SK-N-SH (cell line): ENCODE data around the gene ACAD11. TPM values are rescaled to one million over a fixed set of nuclear protein-coding genes. Genes with fewer than 3 reads are reported as not detected.
"Not testable (repeated sequence)": the region's sequence is repeated elsewhere in the genome, so short reads cannot be mapped to it uniquely, and the experiment has no call there.

Source experiments
- CTCF ChIA-PET: fragments of 300-600, 350-600 bp; formaldehyde crosslinking; extraction: SDS; loops from one replicate; lab custom pipeline; 2021; lab: Yijun Ruan, JAX
- POLR2A ChIA-PET: fragments of 350-600 bp; sonication (Branson Sonifier 250); formaldehyde crosslinking; extraction: SDS; loops from one replicate; lab custom pipeline; 2020; ENCODE audit warnings: antibody characterized with exemption, inconsistent platforms; lab: Yijun Ruan, JAX
- DNase-seq: peaks from one replicate; pipeline ENCODE4 v3.0.0; 2012
- H2AFZ ChIP-seq: fragments of 200-600 bp; sonication (generic); 2 replicates; pipeline ENCODE4 v1.8.1; 2016; ENCODE audit warnings: antibody characterized with exemption, mild to moderate bottlenecking, low read depth
- H3F3A ChIP-seq: fragments of 200-600 bp; sonication (generic); replicated peaks from 2 replicates; pipeline ENCODE3; 2016; ENCODE audit warnings: antibody characterized with exemption, mild to moderate bottlenecking; ENCODE audit not compliant: insufficient read depth
- H3K27ac ChIP-seq, 2 experiments: fragments of 200-500 bp in 1 of 2; fragments of 200-600 bp in 1 of 2; sonication (Bioruptor generic) in 1 of 2; sonication (generic), shearing (Covaris generic) in 1 of 2; 2 replicates each; pipeline versions ENCODE4 v1.5.1 to v1.6.1; 2014 to 2016; ENCODE audit warnings: low read depth in 2 of 2, inconsistent platforms in 1 of 2, low read length in 1 of 2, mild to moderate bottlenecking in 1 of 2, mixed read lengths in 1 of 2
- H3K27me3 ChIP-seq: fragments of 200-600 bp; sonication (generic), shearing (Covaris generic); 2 replicates; pipeline ENCODE4 v1.6.1; 2016; ENCODE audit warnings: mixed run types; ENCODE audit not compliant: insufficient read depth
- H3K36me3 ChIP-seq, 2 experiments: fragments of 200-500 bp in 1 of 2; fragments of 200-600 bp in 1 of 2; sonication (Bioruptor generic) in 1 of 2; sonication (generic) in 1 of 2; replicated peaks in 1 of 2; 2 replicates each; pipeline versions ENCODE3 to v1.5.1; 2014 to 2016; ENCODE audit warnings: low read length in 1 of 2, mild to moderate bottlenecking in 1 of 2; ENCODE audit not compliant: insufficient read depth in 2 of 2, control insufficient read depth in 1 of 2
- H3K4me1 ChIP-seq, 2 experiments: fragments of 200-500 bp in 1 of 2; fragments of 200-600 bp in 1 of 2; sonication (Bioruptor generic) in 1 of 2; sonication (generic), shearing (Covaris generic) in 1 of 2; 2 replicates each; pipeline versions ENCODE4 v1.5.1 to v1.6.1; 2014 to 2016; ENCODE audit warnings: low read depth in 1 of 2, low read length in 1 of 2, mixed run types in 1 of 2; ENCODE audit not compliant: insufficient read depth in 2 of 2, control insufficient read depth in 1 of 2
- H3K4me2 ChIP-seq: fragments of 200-600 bp; sonication (generic), shearing (Covaris generic); 2 replicates; pipeline ENCODE4 v1.6.1; 2017; ENCODE audit warnings: mixed run types
- H3K4me3 ChIP-seq, 2 experiments: fragments of 200-500 bp in 1 of 2; fragments of 200-600 bp in 1 of 2; sonication (Bioruptor generic) in 1 of 2; sonication (generic), shearing (Covaris generic) in 1 of 2; 2 replicates each; pipeline versions ENCODE4 v1.5.1 to v1.8.1; 2014 to 2016; ENCODE audit warnings: low read depth in 2 of 2, inconsistent platforms in 1 of 2, low read length in 1 of 2, mild to moderate bottlenecking in 1 of 2, mixed read lengths in 1 of 2, moderate library complexity in 1 of 2
- H3K79me2 ChIP-seq: fragments of 200-600 bp; sonication (generic); 2 replicates; pipeline ENCODE4 v1.8.1; 2017; ENCODE audit warnings: mild to moderate bottlenecking; ENCODE audit not compliant: insufficient read depth
- H3K9ac ChIP-seq: fragments of 200-600 bp; sonication (generic); 2 replicates; pipeline ENCODE4 v1.6.1; 2017; ENCODE audit warnings: mixed run types
- H3K9me2 ChIP-seq: fragments of 200-600 bp; sonication (generic); 2 replicates; pipeline ENCODE4 v1.6.1; 2017; ENCODE audit warnings: mixed run types
- H3K9me3 ChIP-seq: fragments of 200-600 bp; sonication (generic); 2 replicates; pipeline ENCODE4 v1.6.1; 2017; ENCODE audit warnings: mixed run types, mild to moderate bottlenecking, moderate library complexity
- H4K20me1 ChIP-seq: fragments of 200-600 bp; sonication (generic); 2 replicates; pipeline ENCODE4 v1.6.1; 2017; ENCODE audit warnings: mild to moderate bottlenecking, mixed run types; ENCODE audit not compliant: insufficient read depth
- CHD2 ChIP-seq: fragments of 150-350 bp; IDR thresholded peaks from 2 replicates; pipeline ENCODE4 v1.6.1; 2018; ENCODE audit warnings: low read length; ENCODE audit not compliant: partially characterized antibody
- ELF1 ChIP-seq: IDR thresholded peaks from 2 replicates; pipeline ENCODE4 v1.4.0; 2012
- EZH2phosphoT487 ChIP-seq: fragments of 200-600 bp; sonication (generic); IDR thresholded peaks from 2 replicates; pipeline ENCODE4 v1.6.1; 2017; ENCODE audit warnings: low read depth, mixed run types, mild to moderate bottlenecking, antibody characterized with exemption, moderate library complexity, borderline replicate concordance
- FOXJ3 ChIP-seq: sonication (generic); formaldehyde crosslinking; IDR thresholded peaks from 2 replicates; pipeline ENCODE4 v1.5.1; 2020; ENCODE audit warnings: mild to moderate bottlenecking, missing genetic modification reagents
- GABPA ChIP-seq: IDR thresholded peaks from 2 replicates; pipeline ENCODE4 v1.4.0; 2012; ENCODE audit warnings: low read depth, mild to moderate bottlenecking
- GATA2 ChIP-seq: sonication (generic); formaldehyde crosslinking; IDR thresholded peaks from 2 replicates; pipeline ENCODE4 v1.5.0; 2020; ENCODE audit warnings: mild to moderate bottlenecking, missing genetic modification reagents
- IRF3 ChIP-seq: fragments of 150-350 bp; IDR thresholded peaks from 2 replicates; pipeline ENCODE4 v1.6.1; 2016; ENCODE audit warnings: mild to moderate bottlenecking, low read depth, low read length
- MEF2A ChIP-seq: IDR thresholded peaks from 2 replicates; pipeline ENCODE4 v1.4.0; 2012; ENCODE audit warnings: low read depth, borderline replicate concordance
- MXI1 ChIP-seq: IDR thresholded peaks from 2 replicates; pipeline ENCODE4 v1.6.1; 2012; ENCODE audit warnings: mild to moderate bottlenecking, low read depth, low read length, improper control_type of control experiment
- NFIC ChIP-seq: IDR thresholded peaks from 2 replicates; pipeline ENCODE4 v1.4.0; 2012; ENCODE audit warnings: borderline replicate concordance
- POLR2AphosphoS5 ChIP-seq: IDR thresholded peaks from 2 replicates; pipeline ENCODE4 v1.6.1; 2012; ENCODE audit warnings: low read depth, low read length
- RCOR1 ChIP-seq: fragments of 150-350 bp; IDR thresholded peaks from 2 replicates; pipeline ENCODE4 v1.6.1; 2017; ENCODE audit warnings: antibody characterized with exemption, low read length
- RFX5 ChIP-seq: IDR thresholded peaks from 2 replicates; pipeline ENCODE4 v1.6.1; 2012; ENCODE audit warnings: mild to moderate bottlenecking, improper control_type of control experiment, low read length
- RXRA ChIP-seq: IDR thresholded peaks from 2 replicates; pipeline ENCODE4 v1.4.0; 2012; ENCODE audit warnings: low read depth, mild to moderate bottlenecking, borderline replicate concordance
- SMC3 ChIP-seq: IDR thresholded peaks from 2 replicates; pipeline ENCODE4 v1.6.1; 2012; ENCODE audit warnings: low read depth, low read length, improper control_type of control experiment
- TAF1 ChIP-seq: IDR thresholded peaks from 2 replicates; pipeline ENCODE4 v1.6.1; 2012; ENCODE audit warnings: low read depth, mild to moderate bottlenecking, low read length, moderate library complexity, borderline replicate concordance
- TEAD4 ChIP-seq: IDR thresholded peaks from 2 replicates; pipeline ENCODE4 v1.4.0; 2012; ENCODE audit warnings: mild to moderate bottlenecking, borderline replicate concordance; ENCODE audit not compliant: insufficient read depth
- WGBS: methylation state at CpG from one replicate; pipeline ENCODE4 v1.1.6; 2017; ENCODE audit warnings: low lambda C conversion rate; 5-methylcytosine and 5-hydroxymethylcytosine counted together
- polyA plus RNA-seq, 3 experiments: library from polyadenylated mRNA; depleted of rRNA; stranded (reverse); fragments of >200 nt; gene quantifications; 2 replicates each; pipeline ENCODE4 v1.2.3, GENCODE V29; 2012
- TF ChIP-seq, protein P1 (sequence below): IDR thresholded peaks from 2 replicates; pipeline ENCODE4; 2012

ACAD11 gene
- polyA plus RNA-seq, 1 of the 3 experiments (the other 2 are of a cell fraction) = 16.3 TPM

- CTCF ChIA-PET = interaction anchor here (1.1 kb wide), 1 partner anchor 25 kb away, joined by 3 read pairs; no protein-coding TSS in a partner anchor
- Histone ChIP-seq H3K9me3 (no peaks in the 10 kb centered on the region), H4K20me1 (no peaks in the 10 kb centered on the region), H3K9ac (no peak overlapping the region), H2AFZ (no peak overlapping the region), H3K27ac (no peak overlapping the region), H3K4me2 (no peak overlapping the region), H3F3A (no peaks in the 10 kb centered on the region), H3K36me3 (peaks cover 7 to 10% of the 10 kb centered on the region in 2 experiments), H3K4me1 (peaks cover 0 to 5% of the 10 kb centered on the region in 2 experiments; a peak in 1 of 4 replicates), H3K27me3 (no peaks in the 10 kb centered on the region), H3K79me2 (no peaks in the 10 kb centered on the region), H3K4me3 (no peak overlapping the region), H3K9me2 (no peaks in the 10 kb centered on the region)
- 88% methylated on average over 3 of the region's 4 CpGs for WGBS
- TF ChIP-seq IRF3 = no peak
- TF ChIP-seq TEAD4 = no peak
- TF ChIP-seq MEF2A = no peak
- no peak for TF ChIP-seq MXI1
- no peak for TF ChIP-seq EZH2phosphoT487
- TF ChIP-seq ELF1 = no peak
- TF ChIP-seq TAF1 = no peak
- no peak for TF ChIP-seq RFX5
- TF ChIP-seq, protein P1, sequence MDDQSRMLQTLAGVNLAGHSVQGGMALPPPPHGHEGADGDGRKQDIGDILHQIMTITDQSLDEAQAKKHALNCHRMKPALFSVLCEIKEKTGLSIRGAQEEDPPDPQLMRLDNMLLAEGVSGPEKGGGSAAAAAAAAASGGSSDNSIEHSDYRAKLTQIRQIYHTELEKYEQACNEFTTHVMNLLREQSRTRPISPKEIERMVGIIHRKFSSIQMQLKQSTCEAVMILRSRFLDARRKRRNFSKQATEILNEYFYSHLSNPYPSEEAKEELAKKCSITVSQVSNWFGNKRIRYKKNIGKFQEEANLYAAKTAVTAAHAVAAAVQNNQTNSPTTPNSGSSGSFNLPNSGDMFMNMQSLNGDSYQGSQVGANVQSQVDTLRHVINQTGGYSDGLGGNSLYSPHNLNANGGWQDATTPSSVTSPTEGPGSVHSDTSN = no peak
- TF ChIP-seq SMC3 = no peak
- TF ChIP-seq NFIC = no peak
- TF ChIP-seq RXRA = no peak
- TF ChIP-seq POLR2AphosphoS5 = no peak
- no peak for TF ChIP-seq GATA2 (CRISPR knock-in tag)
- TF ChIP-seq CHD2 = no peak
- no peak for DNase-seq
- POLR2A ChIA-PET = no interaction called here
Measured at GRCh38 chr3:132561003-132561402, 98.6 kb downstream of the ACAD11 start.

DNA sequence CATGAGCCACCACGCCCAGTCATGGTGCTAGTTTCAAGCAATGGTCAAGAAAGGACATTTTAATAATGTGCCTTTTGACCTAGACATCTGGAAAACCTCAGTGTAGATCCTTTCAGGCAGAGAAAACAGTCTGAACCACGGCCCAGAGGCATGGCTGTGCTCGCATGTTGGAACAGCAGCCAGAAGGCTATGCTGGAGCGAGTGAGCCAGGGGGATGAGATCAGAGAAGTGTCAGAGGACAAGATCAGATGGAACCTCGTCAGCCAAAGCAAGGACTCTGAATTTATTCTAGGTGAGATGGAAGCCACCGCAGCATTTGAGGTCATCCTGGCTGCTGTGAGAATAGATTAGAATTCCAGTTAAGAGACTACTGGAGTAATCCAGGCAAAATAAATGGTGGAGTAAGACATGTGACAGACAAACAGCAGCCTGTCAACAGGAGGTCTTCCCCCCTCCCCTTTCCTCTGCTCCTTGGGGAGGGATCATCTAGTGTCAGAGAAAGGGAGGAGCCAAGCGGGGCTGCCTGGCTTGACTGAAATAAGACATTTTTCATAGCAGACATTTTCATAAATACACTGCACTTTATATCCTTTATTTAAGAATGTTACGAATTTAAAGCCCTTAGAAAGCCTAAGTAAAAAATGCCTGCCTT lies 103.0 kb downstream of the ACAD11 start:
- no peak overlapping the region for H3K27ac ChIP-seq
- no peaks in the 10 kb centered on the region for H4K20me1 ChIP-seq
- TF ChIP-seq MEF2A = no peak
- TF ChIP-seq TEAD4 = no peak
- no peak for TF ChIP-seq RCOR1
- TF ChIP-seq GABPA = no peak
- no peak for TF ChIP-seq FOXJ3 (CRISPR knock-in tag)
- TF ChIP-seq NFIC = no peak
- TF ChIP-seq, all 33 proteins: peak for 0
- Histone ChIP-seq H3K4me2 (no peak overlapping the region), H3K36me3 (peaks cover 7% of the 10 kb centered on the region in 2 experiments), H3K9me2 (no peaks in the 10 kb centered on the region), H3K27me3 (no peaks in the 10 kb centered on the region), H2AFZ (no peak overlapping the region), H3K79me2 (no peaks in the 10 kb centered on the region), H3F3A (no peaks in the 10 kb centered on the region), H3K4me1 (peaks cover 0 to 7% of the 10 kb centered on the region in 2 experiments; a peak in 1 of 4 replicates), H3K9ac (no peak overlapping the region), H3K4me3 (no peak overlapping the region), H3K9me3 (no peaks in the 10 kb centered on the region)
- 86% methylated on average over 7 of the region's 8 CpGs for WGBS
- POLR2A ChIA-PET = no interaction called here
- CTCF ChIA-PET = interaction anchor here (1.8 kb wide), 1 partner anchor 21 kb away, joined by 6 read pairs; no protein-coding TSS in a partner anchor
- no peak for DNase-seq

- H3K27me3 ChIP-seq, POLR2A ChIA-PET, H3F3A ChIP-seq, H3K9me2 ChIP-seq, DNase-seq, H3K9ac ChIP-seq, H4K20me1 ChIP-seq, H2AFZ ChIP-seq, H3K27ac ChIP-seq, H3K79me2 ChIP-seq, H3K4me1 ChIP-seq, H3K36me3 ChIP-seq, H3K4me2 ChIP-seq, H3K4me3 ChIP-seq, H3K9me3 ChIP-seq: not testable (repeated sequence)
- WGBS = 90% methylated on average over 3 of the region's 3 CpGs
- CTCF ChIA-PET = interaction anchor here (1.8 kb wide), 1 partner anchor 20 kb away, joined by 6 read pairs; no protein-coding TSS in a partner anchor
Measured at GRCh38 chr3:132556036-132556386, 103.6 kb downstream of the ACAD11 start.
